Activated CD4-positive, alpha-beta memory T cell treated with anti-CD3 and anti-CD28 coated beads, Interleukin-2, amount 10 ng/mL, durations not matched to agents 7 days and 5 days (primary cell): ENCODE measurements around the gene ANKDD1A. TPM values are rescaled to one million over a fixed set of nuclear protein-coding genes. Genes with fewer than 3 reads are reported as not detected.

ENCODE experiments used
- CTCF ChIA-PET: fragments of 350-600 bp; sonication (Branson Sonifier 250); formaldehyde crosslinking; loops from one replicate; lab custom pipeline; 2021; ENCODE audit warnings: antibody characterized with exemption, inconsistent platforms; lab: Charles Lee
- POLR2A ChIA-PET: fragments of 350-600 bp; sonication (Branson Sonifier 250); formaldehyde crosslinking; loops from one replicate; lab custom pipeline; 2021; ENCODE audit warnings: antibody characterized with exemption; lab: Charles Lee
- DNase-seq: peaks from one replicate; pipeline ENCODE4 v3.0.0-alpha.2; 2020
- H3K27ac Mint-ChIP-seq: one replicate; pipeline ENCODE4 v1.8.0; 2021; ENCODE audit warnings: mild to moderate bottlenecking, mixed read lengths
- H3K27me3 Mint-ChIP-seq: one replicate; pipeline ENCODE4 v1.8.0; 2021; ENCODE audit warnings: mixed read lengths
- H3K36me3 Mint-ChIP-seq: one replicate; pipeline ENCODE4 v1.8.0; 2021; ENCODE audit warnings: low read depth, mixed read lengths
- H3K4me1 Mint-ChIP-seq: one replicate; pipeline ENCODE4 v1.8.0; 2021; ENCODE audit warnings: mixed read lengths
- H3K4me3 Mint-ChIP-seq: one replicate; pipeline ENCODE4 v1.8.0; 2021; ENCODE audit warnings: mild to moderate bottlenecking, mixed read lengths
- H3K9me3 Mint-ChIP-seq: one replicate; pipeline ENCODE4 v1.8.0; 2021; ENCODE audit warnings: mixed read lengths
- total RNA-seq, 2 experiments: library from RNA; stranded (reverse); gene quantifications; one replicate each; pipeline ENCODE4 v1.2.3, GENCODE V29; 2021

Gene ANKDD1A
- total RNA-seq, 2 experiments from 2014 or later, result 14.2 to 15.1 TPM

DNA sequence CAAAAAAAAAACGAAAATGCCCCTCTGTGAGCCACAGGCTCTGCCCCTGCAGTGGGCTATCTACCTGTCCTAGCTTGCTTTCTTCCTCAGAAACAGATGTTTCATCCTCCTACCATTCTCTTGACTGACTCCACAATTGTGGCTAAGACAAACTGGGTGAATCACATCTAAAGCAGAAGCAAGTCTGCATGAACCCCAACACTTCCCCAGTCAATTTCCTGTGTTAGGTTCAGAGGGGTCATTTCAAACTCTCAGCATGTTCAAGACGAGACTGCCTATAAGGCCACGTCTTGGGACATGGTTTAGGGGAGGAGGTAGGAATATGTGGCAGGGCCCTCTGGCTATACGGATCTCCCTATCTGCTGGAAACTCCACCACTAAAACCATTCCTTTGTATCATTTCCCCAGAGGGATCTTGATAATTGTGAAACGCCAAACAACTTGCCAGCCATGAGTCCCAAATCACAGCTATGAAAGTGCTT lies 28.6 kb upstream of the ANKDD1A start:
- Mint-ChIP-seq H3K4me3 (peak overlapping the region; percentile 42), H3K9me3 (no peaks in the 10 kb centered on the region), H3K4me1 (peaks cover 44% of the 10 kb centered on the region), H3K27ac (peak overlapping the region; percentile 96), H3K36me3 (no peaks in the 10 kb centered on the region), H3K27me3 (no peaks in the 10 kb centered on the region)
- ChIA-PET CTCF (interaction anchor here (0.7 to 5.8 kb wide), 7 partner anchors 10 to 155 kb away, joined by 3 to 48 read pairs (median 4); no protein-coding TSS in a partner anchor), POLR2A (interaction anchor here (0.9 to 7.6 kb wide), 8 partner anchors 10 to 58 kb away, joined by 3 to 182 read pairs (median 4); partner anchors contain the start of gene PIF1)
- peak; percentile 53 for DNase-seq

GRCh38 chr15:64883997-64884511 lies 27.6 kb upstream of the ANKDD1A start:
- Mint-ChIP-seq H3K4me1 (peaks cover 40% of the 10 kb centered on the region), H3K9me3 (no peaks in the 10 kb centered on the region), H3K36me3 (no peaks in the 10 kb centered on the region), H3K4me3 (peak overlapping the region; percentile 9), H3K27me3 (no peaks in the 10 kb centered on the region), H3K27ac (peak overlapping the region; percentile 96)
- CTCF ChIA-PET, result interaction anchor here (0.9 to 5.8 kb wide), 4 partner anchors 9 to 49 kb away, joined by 3 to 48 read pairs (median 3); no protein-coding TSS in a partner anchor
- POLR2A ChIA-PET, result interaction anchor here (0.8 to 7.6 kb wide), 7 partner anchors 9 to 44 kb away, joined by 3 to 182 read pairs (median 3); partner anchors contain the start of gene PLEKHO2
- peak; percentile 65 for DNase-seq

DNA sequence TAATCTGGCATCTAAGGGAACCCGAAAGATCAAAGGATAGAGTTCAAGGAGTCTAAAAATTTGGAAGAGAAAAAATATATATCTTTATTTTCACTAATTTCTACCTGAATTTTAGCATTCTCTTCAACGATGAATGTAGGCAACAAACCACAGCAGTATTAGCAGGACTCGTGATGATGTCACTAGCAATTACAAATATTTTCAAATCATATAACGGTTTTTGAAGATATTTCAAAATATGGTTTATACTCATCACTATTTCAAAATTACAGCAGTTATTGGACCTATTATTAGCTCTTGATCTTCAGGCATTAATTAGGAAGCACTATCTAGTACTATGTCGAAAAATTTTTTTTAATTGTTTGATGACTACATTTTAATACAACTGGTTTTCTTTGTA lies 27.0 kb upstream of the ANKDD1A start:
- POLR2A ChIA-PET, result interaction anchor here (1.0 to 7.6 kb wide), 3 partner anchors 8 to 39 kb away, joined by 3 to 182 read pairs (median 3); no protein-coding TSS in a partner anchor
- CTCF ChIA-PET, result interaction anchor here (5.8 kb wide), 1 partner anchor 9 kb away, joined by 48 read pairs; no protein-coding TSS in a partner anchor
- Mint-ChIP-seq H3K4me1 (peaks cover 38% of the 10 kb centered on the region), H3K9me3 (no peaks in the 10 kb centered on the region), H3K4me3 (no peak overlapping the region), H3K27me3 (no peaks in the 10 kb centered on the region), H3K27ac (no peak overlapping the region), H3K36me3 (no peaks in the 10 kb centered on the region)
- no peak for DNase-seq

- no peak for DNase-seq
- Mint-ChIP-seq H3K4me1 (peaks cover 42% of the 10 kb centered on the region), H3K27me3 (no peaks in the 10 kb centered on the region), H3K9me3 (no peaks in the 10 kb centered on the region), H3K4me3 (no peak overlapping the region), H3K27ac (no peak overlapping the region), H3K36me3 (peaks cover 4% of the 10 kb centered on the region)
- CTCF ChIA-PET, result interaction anchor here (0.5 to 2.8 kb wide), 2 partner anchors 15 to 52 kb away, joined by 6 to 9 read pairs; no protein-coding TSS in a partner anchor
- POLR2A ChIA-PET, result interaction anchor here (0.8 to 1.2 kb wide), 4 partner anchors 8 to 23 kb away, joined by 3 to 6 read pairs (median 3); no protein-coding TSS in a partner anchor
These were observed 23.4 kb upstream of the ANKDD1A start for GRCh38 chr15:64888336-64888735.

DNA sequence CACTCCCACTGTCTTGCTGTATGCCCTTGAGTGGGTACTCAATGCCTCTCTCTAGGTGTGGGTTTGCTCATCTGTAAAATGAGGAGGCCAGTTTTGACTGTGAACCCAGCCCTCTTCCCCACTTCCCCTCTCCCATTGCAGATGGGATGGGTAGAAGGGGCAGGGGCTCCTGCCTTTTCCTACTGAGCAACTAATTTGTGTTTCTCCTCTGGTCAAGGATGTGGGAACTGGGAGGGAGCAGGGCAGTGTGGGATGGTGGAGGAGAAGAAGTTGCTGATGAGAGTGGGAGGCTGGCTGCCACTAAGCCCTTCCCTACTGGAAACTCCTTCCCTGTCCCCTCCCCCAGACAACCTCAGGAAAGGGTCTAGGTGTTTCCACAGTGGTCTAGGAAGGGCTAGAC lies 20.1 kb upstream of the ANKDD1A start:
- Mint-ChIP-seq H3K9me3 (no peaks in the 10 kb centered on the region), H3K27ac (peak overlapping the region; percentile 99), H3K4me1 (peaks cover 54% of the 10 kb centered on the region), H3K36me3 (peaks cover 4% of the 10 kb centered on the region), H3K27me3 (no peaks in the 10 kb centered on the region), H3K4me3 (no peak overlapping the region)
- no peak for DNase-seq
- CTCF ChIA-PET, result interaction anchor here (5.3 to 6.2 kb wide), 2 partner anchors 8 to 54 kb away, joined by 48 to 105 read pairs; no protein-coding TSS in a partner anchor
- POLR2A ChIA-PET, result interaction anchor here (0.6 to 6.3 kb wide), 11 partner anchors 8 to 109 kb away, joined by 3 to 182 read pairs (median 15); partner anchors contain the start of genes PIF1, PLEKHO2 and SPG21

- peaks cover 67% of the 10 kb centered on the region for H3K4me1 Mint-ChIP-seq
These were observed 18.8 kb upstream of the ANKDD1A start for GRCh38 chr15:64892847-64893403.

GRCh38 chr15:64893481-64894394 lies 18.0 kb upstream of the ANKDD1A start:
- POLR2A ChIA-PET, result interaction anchor here (0.7 to 6.3 kb wide), 45 partner anchors 10 to 1703 kb away, joined by 3 to 182 read pairs (median 5); partner anchors contain the start of genes ANKDD1A, CIAO2A, PARP16 and PIF1
- CTCF ChIA-PET, result interaction anchor here (0.8 to 6.2 kb wide), 16 partner anchors 10 to 203 kb away, joined by 3 to 105 read pairs (median 8); partner anchors contain the start of gene PIF1
- H3K27me3 Mint-ChIP-seq, result no peaks in the 10 kb centered on the region
- H3K4me3 Mint-ChIP-seq, result peak overlapping the region; percentile 82
- H3K36me3 Mint-ChIP-seq, result peaks cover 15% of the 10 kb centered on the region
- H3K9me3 Mint-ChIP-seq, result no peaks in the 10 kb centered on the region
- peaks cover 72% of the 10 kb centered on the region for H3K4me1 Mint-ChIP-seq
- peak; percentile 98 for DNase-seq
- peak overlapping the region; percentile 99 for H3K27ac Mint-ChIP-seq

More at GRCh38 chr15:64892847-64893403, 18.8 kb upstream of the ANKDD1A start:
- ChIA-PET POLR2A (interaction anchor here (0.6 to 6.3 kb wide), 25 partner anchors 9 to 1612 kb away, joined by 3 to 182 read pairs (median 13); partner anchors contain the start of genes CIAO2A, PARP16, PIF1 and PLEKHO2), CTCF (interaction anchor here (2.6 to 6.2 kb wide), 6 partner anchors 9 to 84 kb away, joined by 10 to 105 read pairs (median 28); no protein-coding TSS in a partner anchor)
- Mint-ChIP-seq H3K4me3 (peak overlapping the region; percentile 82), H3K36me3 (peaks cover 10% of the 10 kb centered on the region), H3K27ac (peak overlapping the region; percentile 99), H3K27me3 (no peaks in the 10 kb centered on the region), H3K9me3 (no peaks in the 10 kb centered on the region)
- DNase-seq, result peak; percentile 45

- peak overlapping the region; percentile 82 for H3K4me3 Mint-ChIP-seq
- ChIA-PET CTCF (interaction anchor here (0.6 to 6.2 kb wide), 20 partner anchors 11 to 204 kb away, joined by 3 to 105 read pairs (median 6); partner anchors contain the start of gene PIF1), POLR2A (interaction anchor here (0.6 to 6.3 kb wide), 47 partner anchors 10 to 1704 kb away, joined by 3 to 182 read pairs (median 4); partner anchors contain the start of genes ANKDD1A, CIAO2A, PARP16 and PIF1)
- no peaks in the 10 kb centered on the region for H3K9me3 Mint-ChIP-seq
- peak overlapping the region; percentile 99 for H3K27ac Mint-ChIP-seq
- peaks cover 20% of the 10 kb centered on the region for H3K36me3 Mint-ChIP-seq
- DNase-seq, result peak; percentile 94
- no peaks in the 10 kb centered on the region for H3K27me3 Mint-ChIP-seq
- peaks cover 75% of the 10 kb centered on the region for H3K4me1 Mint-ChIP-seq
These were observed 17.2 kb upstream of the ANKDD1A start for GRCh38 chr15:64894395-64895056.

- ChIA-PET POLR2A (interaction anchor here (0.7 to 6.3 kb wide), 26 partner anchors 9 to 896 kb away, joined by 3 to 182 read pairs (median 14); partner anchors contain the start of genes ANKDD1A, CIAO2A, PARP16 and PIF1), CTCF (interaction anchor here (0.6 to 6.2 kb wide), 17 partner anchors 10 to 205 kb away, joined by 3 to 105 read pairs (median 6); partner anchors contain the start of gene PIF1)
- Mint-ChIP-seq H3K9me3 (no peaks in the 10 kb centered on the region), H3K4me3 (peak overlapping the region; percentile 82), H3K36me3 (peaks cover 20% of the 10 kb centered on the region), H3K4me1 (peaks cover 75% of the 10 kb centered on the region), H3K27ac (peak overlapping the region; percentile 99), H3K27me3 (no peaks in the 10 kb centered on the region)
- DNase-seq, result peak; percentile 52
These were observed 16.2 kb upstream of the ANKDD1A start for GRCh38 chr15:64895285-64896065.

GRCh38 chr15:64896371-64897069 lies 15.2 kb upstream of the ANKDD1A start:
- Mint-ChIP-seq H3K36me3 (peaks cover 27% of the 10 kb centered on the region), H3K27me3 (no peaks in the 10 kb centered on the region), H3K27ac (peak overlapping the region; percentile 99), H3K4me3 (peak overlapping the region; percentile 82), H3K4me1 (peaks cover 72% of the 10 kb centered on the region), H3K9me3 (peaks cover 7% of the 10 kb centered on the region)
- ChIA-PET CTCF (interaction anchor here (5.3 to 6.2 kb wide), 2 partner anchors 13 to 59 kb away, joined by 48 to 105 read pairs; no protein-coding TSS in a partner anchor), POLR2A (interaction anchor here (0.9 to 6.3 kb wide), 4 partner anchors 13 to 408 kb away, joined by 3 to 182 read pairs (median 36); partner anchors contain the start of gene RNU5B-1)
- DNase-seq, result no peak
